GM12892 (cell line): ENCODE measurements around the gene DAB2.

Experiments
- POLR2A ChIP-seq: IDR thresholded peaks from 2 replicates; pipeline ENCODE4 v1.6.1; 2011; ENCODE audit warnings: low read depth, low read length, control low read depth
- POLR2AphosphoS5 ChIP-seq: IDR thresholded peaks from 2 replicates; pipeline ENCODE4 v1.6.1; 2011; ENCODE audit warnings: low read depth, low read length, control low read depth
- TAF1 ChIP-seq: IDR thresholded peaks from 2 replicates; pipeline ENCODE4 v1.6.1; 2011; ENCODE audit warnings: low read depth, mild to moderate bottlenecking, control low read depth, low read length, borderline replicate concordance

- TF ChIP-seq POLR2AphosphoS5 (no peak), POLR2A (no peak), TAF1 (no peak)
These were observed 46.0 kb upstream of the DAB2 start for GRCh38 chr5:39470811-39471210.
